Measurements from ENCODE around the gene CACNA1B. TPM values are rescaled to one million over a fixed set of nuclear protein-coding genes. Genes with fewer than 3 reads are reported as not detected.
"Not testable (repeated sequence)": the region's sequence is repeated elsewhere in the genome, so short reads cannot be mapped to it uniquely, and the experiment has no call there.

CACNA1B gene
- polyA plus RNA-seq, 4 donors: 0.11 to 0.56 (median 0.28) TPM

GRCh38 chr9:138085568-138085967, 208.0 kb downstream of the CACNA1B start:
- no peak for DNase-seq (ENCODE audit: low read depth in 4 of 4, low spot score in 2 of 4)

GRCh38 chr9:138092057-138092456, 214.5 kb downstream of the CACNA1B start:
- DNase-seq (ENCODE audit: low read depth in 4 of 4, low spot score in 2 of 4): not testable (repeated sequence)

GRCh38 chr9:138094028-138094427, 216.4 kb downstream of the CACNA1B start:
- no peak for DNase-seq (ENCODE audit: low read depth in 4 of 4, low spot score in 2 of 4)

GRCh38 chr9:138095813-138096518, 218.4 kb downstream of the CACNA1B start:
- DNase-seq (ENCODE audit: low read depth in 4 of 4, low spot score in 2 of 4): no peak

- DNase-seq (ENCODE audit: low read depth in 4 of 4, low spot score in 2 of 4): no peak
These were observed 218.9 kb downstream of the CACNA1B start for GRCh38 chr9:138096519-138096845.

- DNase-seq (ENCODE audit: low read depth in 4 of 4, low spot score in 2 of 4): no peak
These were observed 220.0 kb downstream of the CACNA1B start for GRCh38 chr9:138097501-138097991.

GRCh38 chr9:138098116-138098907, 220.7 kb downstream of the CACNA1B start:
- DNase-seq (ENCODE audit: low read depth in 4 of 4, low spot score in 2 of 4): no peak

- no peak for DNase-seq (ENCODE audit: low read depth in 4 of 4, low spot score in 2 of 4)
These were observed 221.6 kb downstream of the CACNA1B start for GRCh38 chr9:138098908-138099791.

- DNase-seq (ENCODE audit: low read depth in 4 of 4, low spot score in 2 of 4): no peak
These were observed 222.4 kb downstream of the CACNA1B start for GRCh38 chr9:138099803-138100598.

- no peak for DNase-seq (ENCODE audit: low read depth in 4 of 4, low spot score in 2 of 4)
These were observed 223.2 kb downstream of the CACNA1B start for GRCh38 chr9:138100711-138101350.

- no peak for DNase-seq (ENCODE audit: low read depth in 4 of 4, low spot score in 2 of 4)
These were observed 224.1 kb downstream of the CACNA1B start for GRCh38 chr9:138101444-138102234.

GRCh38 chr9:138102246-138103051, 224.9 kb downstream of the CACNA1B start:
- DNase-seq (ENCODE audit: low read depth in 4 of 4, low spot score in 2 of 4): no peak

- DNase-seq (ENCODE audit: low read depth in 4 of 4, low spot score in 2 of 4): no peak
These were observed 225.7 kb downstream of the CACNA1B start for GRCh38 chr9:138103111-138103848.

GRCh38 chr9:138103849-138104206, 226.2 kb downstream of the CACNA1B start:
- DNase-seq (ENCODE audit: low read depth in 4 of 4, low spot score in 2 of 4): no peak

GRCh38 chr9:138104251-138105122, 226.9 kb downstream of the CACNA1B start:
- no peak for DNase-seq (ENCODE audit: low read depth in 4 of 4, low spot score in 2 of 4)

- DNase-seq (ENCODE audit: low read depth in 4 of 4, low spot score in 2 of 4): no peak
These were observed 227.5 kb downstream of the CACNA1B start for GRCh38 chr9:138105123-138105415.
